CD4-positive, CD25-positive, alpha-beta regulatory T cell (primary cell): ENCODE results near the gene IGF1R. TPM values are rescaled to one million over a fixed set of nuclear protein-coding genes. Genes with fewer than 3 reads are reported as not detected.

Experiments
- ATAC-seq, 2 donors: fragments of 150-1000 bp; cut with Tn5 transposase; one replicate each; pipeline ENCODE4 v1.10.0; 2021; ENCODE audit warnings: low read depth in 2 of 2, moderate number of reproducible peaks in 2 of 2, moderate library complexity in 1 of 2
- DNase-seq, 3 donors: peaks; one replicate each; pipeline versions ENCODE4 v3.0.0 to v3.0.0-alpha.2; 2012 to 2022; ENCODE audit warnings: mixed read lengths in 1 of 3
- H3K27ac ChIP-seq: one replicate; pipeline ENCODE4 v1.7.0; 2013; ENCODE audit warnings: mild to moderate bottlenecking, low read length; ENCODE audit not compliant: insufficient read depth, poor library complexity, severe bottlenecking
- H3K27me3 ChIP-seq: one replicate; pipeline ENCODE4 v1.7.0; 2013; ENCODE audit warnings: low read length; ENCODE audit not compliant: control insufficient read depth, insufficient read depth
- H3K36me3 ChIP-seq: one replicate; pipeline ENCODE4 v1.7.0; 2013; ENCODE audit warnings: mild to moderate bottlenecking, low read length, moderate library complexity; ENCODE audit not compliant: control insufficient read depth, insufficient read depth
- H3K4me1 ChIP-seq: 2 replicates; pipeline ENCODE4 v1.7.0; 2013; ENCODE audit warnings: mild to moderate bottlenecking, low read length; ENCODE audit not compliant: insufficient read depth, control insufficient read depth, poor library complexity, severe bottlenecking
- H3K4me3 ChIP-seq: one replicate; pipeline ENCODE4 v1.7.0; 2013; ENCODE audit warnings: low read depth, mild to moderate bottlenecking, low read length, moderate library complexity
- H3K9me3 ChIP-seq, 2 experiments: 1 replicate in 1 of 2; 2 replicates in 1 of 2; pipeline ENCODE4 v1.7.0; 2013; ENCODE audit warnings: low read length in 2 of 2, mild to moderate bottlenecking in 1 of 2, moderate library complexity in 1 of 2; ENCODE audit not compliant: control insufficient read depth in 2 of 2
- H3K27ac Mint-ChIP-seq, 3 donors: one replicate each; pipeline ENCODE4 v1.8.0; 2020 to 2022; ENCODE audit warnings: mild to moderate bottlenecking in 3 of 3, mixed read lengths in 3 of 3, moderate library complexity in 2 of 3
- H3K27me3 Mint-ChIP-seq: one replicate; pipeline ENCODE4 v1.8.0; 2022; ENCODE audit warnings: mild to moderate bottlenecking, mixed read lengths
- H3K36me3 Mint-ChIP-seq: one replicate; pipeline ENCODE4 v1.8.0; 2020; ENCODE audit warnings: mixed read lengths
- H3K4me1 Mint-ChIP-seq, 4 donors: one replicate each; pipeline ENCODE4 v1.8.0; 2020 to 2022; ENCODE audit warnings: mixed read lengths in 4 of 4, mild to moderate bottlenecking in 1 of 4
- H3K4me3 Mint-ChIP-seq, 4 donors: one replicate each; pipeline ENCODE4 v1.8.0; 2020 to 2022; ENCODE audit warnings: mild to moderate bottlenecking in 4 of 4, mixed read lengths in 4 of 4, moderate library complexity in 3 of 4
- H3K9me3 Mint-ChIP-seq, 7 donors: one replicate each; pipeline ENCODE4 v1.8.0; 2020 to 2022; ENCODE audit warnings: mixed read lengths in 7 of 7, mild to moderate bottlenecking in 3 of 7, moderate library complexity in 2 of 7
- polyA plus RNA-seq, 4 donors: library from polyadenylated mRNA; unstranded; fragments of 300-500 nt; fragmentation: Illumina TruSeq; gene quantifications; one replicate each; pipeline ENCODE4 v1.2.3, GENCODE V29; 2021
- total RNA-seq: library from RNA; stranded (reverse); gene quantifications from one replicate; pipeline ENCODE4 v1.2.3, GENCODE V29; 2022

The IGF1R gene
- total and polyA plus RNA-seq, 5 donors from 2014 or later: 1.6 to 14.2 (median 3.6) TPM

- Mint-ChIP-seq H3K27me3 (no peaks in the 10 kb centered on the region), H3K9me3 (no peaks in the 10 kb centered on the region), H3K4me1 (peaks cover 0 to 79% (median 14%) of the 10 kb centered on the region in 4 donors), H3K27ac (no peak overlapping the region), H3K36me3 (peaks cover 5% of the 10 kb centered on the region), H3K4me3 (peak overlapping the region in 2 of 4 donors; percentile 39 to 64)
- DNase-seq (no peak), ATAC-seq (no peak)
- Histone ChIP-seq H3K4me3 (no peak overlapping the region), H3K9me3 (no peaks in the 10 kb centered on the region), H3K4me1 (peaks cover 3% of the 10 kb centered on the region), H3K36me3 (no peaks in the 10 kb centered on the region), H3K27me3 (no peaks in the 10 kb centered on the region), H3K27ac (no peak overlapping the region)
Observed at GRCh38 chr15:98799461-98800390, 151.4 kb downstream of the IGF1R start.

DNA sequence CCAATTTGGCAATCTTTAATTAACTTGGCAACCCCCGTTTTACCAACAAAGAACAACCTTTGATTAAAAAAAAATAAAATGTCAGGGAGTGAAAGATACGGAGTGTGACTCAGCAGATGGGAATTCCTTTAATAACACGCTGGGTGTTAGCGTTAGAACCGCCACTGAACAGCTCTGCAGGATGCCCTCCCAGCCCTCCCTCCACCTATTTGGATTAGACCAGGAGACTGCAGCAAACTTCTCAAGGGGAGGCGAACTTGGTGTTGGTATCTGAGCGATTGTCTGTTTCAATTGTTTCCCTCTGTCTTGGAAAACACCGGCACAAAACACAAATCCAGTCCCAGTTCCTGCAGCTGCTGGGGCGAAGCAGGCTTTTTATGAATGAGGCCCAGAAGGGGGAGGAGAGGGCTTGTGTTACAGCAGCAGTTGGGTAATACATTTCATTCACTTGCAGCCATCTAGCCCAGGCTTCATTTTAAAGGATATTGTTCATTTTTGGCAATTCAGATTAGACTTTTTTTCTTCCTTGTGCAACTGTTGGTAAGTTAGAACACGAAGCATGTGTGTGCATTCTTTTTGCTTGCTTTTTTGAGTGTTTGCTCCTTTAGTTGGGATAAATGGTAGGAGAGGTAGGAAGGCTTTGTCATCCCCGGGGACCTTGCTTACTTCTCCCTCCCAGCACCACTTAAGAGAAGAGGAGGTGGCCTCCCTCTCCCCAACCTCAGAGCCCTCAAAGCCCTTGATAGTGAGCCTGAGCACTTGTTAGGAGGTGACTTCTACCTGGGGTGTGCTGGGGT, 152.3 kb downstream of the IGF1R start:
- peaks cover 3% of the 10 kb centered on the region for H3K4me1 ChIP-seq
- H3K27ac ChIP-seq: no peak overlapping the region
- no peaks in the 10 kb centered on the region for H3K9me3 ChIP-seq
- H3K27me3 Mint-ChIP-seq: no peaks in the 10 kb centered on the region
- no peaks in the 10 kb centered on the region for H3K36me3 ChIP-seq
- H3K9me3 Mint-ChIP-seq: no peaks in the 10 kb centered on the region
- H3K27ac Mint-ChIP-seq: peak overlapping the region; percentile 53 to 88 (median 58)
- peaks cover 0 to 77% (median 15%) of the 10 kb centered on the region in 4 donors for H3K4me1 Mint-ChIP-seq
- no peak for ATAC-seq
- peaks cover 5% of the 10 kb centered on the region for H3K36me3 Mint-ChIP-seq
- DNase-seq: no peak
- peak overlapping the region in 3 of 4 donors; percentile 32 to 81 (median 70) for H3K4me3 Mint-ChIP-seq
- H3K27me3 ChIP-seq: no peaks in the 10 kb centered on the region
- no peak overlapping the region for H3K4me3 ChIP-seq

DNA sequence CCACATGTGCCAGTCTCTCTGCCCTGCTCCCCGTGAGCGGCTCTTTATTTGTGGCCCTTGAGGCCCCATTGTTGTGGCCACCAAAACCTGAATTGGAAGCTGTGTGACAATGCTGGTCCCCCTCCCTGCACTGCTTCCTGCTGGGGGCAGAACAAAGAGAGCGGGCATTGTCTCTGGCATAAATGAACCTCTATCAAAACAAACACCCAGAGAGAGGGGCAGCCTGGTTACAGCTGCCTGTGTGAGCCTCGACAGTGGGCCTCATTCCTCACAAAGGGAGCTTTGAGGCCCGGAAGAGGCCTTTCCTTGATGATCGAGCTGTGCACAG, 152.9 kb downstream of the IGF1R start:
- DNase-seq (no peak), ATAC-seq (peak in 1 of 2 donors; percentile 43)
- no peak overlapping the region for H3K27ac ChIP-seq
- H3K27me3 ChIP-seq: no peaks in the 10 kb centered on the region
- H3K27ac Mint-ChIP-seq: peak overlapping the region; percentile 53 to 88 (median 58)
- peaks cover 3% of the 10 kb centered on the region for H3K4me1 ChIP-seq
- no peak overlapping the region for H3K4me3 ChIP-seq
- no peaks in the 10 kb centered on the region for H3K9me3 ChIP-seq
- no peaks in the 10 kb centered on the region for H3K27me3 Mint-ChIP-seq
- H3K4me3 Mint-ChIP-seq: peak overlapping the region in 3 of 4 donors; percentile 32 to 81 (median 70)
- H3K9me3 Mint-ChIP-seq: no peaks in the 10 kb centered on the region
- H3K4me1 Mint-ChIP-seq: peaks cover 0 to 73% (median 15%) of the 10 kb centered on the region in 4 donors
- peaks cover 5% of the 10 kb centered on the region for H3K36me3 Mint-ChIP-seq
- H3K36me3 ChIP-seq: no peaks in the 10 kb centered on the region

DNA sequence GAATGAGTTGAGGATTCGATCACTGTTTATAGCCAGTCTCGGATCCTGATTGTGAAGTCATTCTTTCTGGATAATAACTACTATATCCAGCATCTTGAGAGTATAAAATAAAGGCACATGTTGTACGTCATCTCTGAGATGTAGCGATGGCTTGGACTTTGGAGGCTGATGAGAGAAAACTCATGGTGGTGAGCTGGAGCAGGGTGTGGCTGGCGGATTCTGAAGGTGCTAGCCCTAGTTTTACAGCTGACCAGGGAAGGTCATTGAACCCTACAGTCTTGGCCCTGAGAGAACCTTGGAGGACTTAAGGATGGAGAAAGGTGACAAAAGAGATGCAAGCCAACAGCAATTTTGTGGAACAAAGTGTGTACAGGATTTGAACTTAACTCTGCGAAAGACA, 153.8 kb downstream of the IGF1R start:
- no peak for ATAC-seq
- H3K27me3 ChIP-seq: no peaks in the 10 kb centered on the region
- no peaks in the 10 kb centered on the region for H3K9me3 Mint-ChIP-seq
- no peak for DNase-seq
- no peak overlapping the region for H3K27ac Mint-ChIP-seq
- no peaks in the 10 kb centered on the region for H3K27me3 Mint-ChIP-seq
- H3K4me1 Mint-ChIP-seq: peaks cover 0 to 70% (median 17%) of the 10 kb centered on the region in 4 donors
- no peak overlapping the region for H3K4me3 ChIP-seq
- no peak overlapping the region for H3K4me3 Mint-ChIP-seq
- peaks cover 5% of the 10 kb centered on the region for H3K36me3 Mint-ChIP-seq
- no peaks in the 10 kb centered on the region for H3K9me3 ChIP-seq
- H3K27ac ChIP-seq: no peak overlapping the region
- peaks cover 3% of the 10 kb centered on the region for H3K4me1 ChIP-seq
- no peaks in the 10 kb centered on the region for H3K36me3 ChIP-seq

- Mint-ChIP-seq H3K9me3 (no peaks in the 10 kb centered on the region), H3K27me3 (no peaks in the 10 kb centered on the region), H3K27ac (no peak overlapping the region), H3K4me3 (no peak overlapping the region), H3K36me3 (peaks cover 5% of the 10 kb centered on the region), H3K4me1 (peaks cover 0 to 65% (median 15%) of the 10 kb centered on the region in 4 donors)
- Histone ChIP-seq H3K27ac (no peak overlapping the region), H3K27me3 (no peaks in the 10 kb centered on the region), H3K4me1 (peaks cover 3% of the 10 kb centered on the region), H3K4me3 (no peak overlapping the region), H3K9me3 (no peaks in the 10 kb centered on the region), H3K36me3 (no peaks in the 10 kb centered on the region)
- no peak for DNase-seq
- ATAC-seq: no peak
Observed at GRCh38 chr15:98803228-98804056, 155.1 kb downstream of the IGF1R start.

DNA sequence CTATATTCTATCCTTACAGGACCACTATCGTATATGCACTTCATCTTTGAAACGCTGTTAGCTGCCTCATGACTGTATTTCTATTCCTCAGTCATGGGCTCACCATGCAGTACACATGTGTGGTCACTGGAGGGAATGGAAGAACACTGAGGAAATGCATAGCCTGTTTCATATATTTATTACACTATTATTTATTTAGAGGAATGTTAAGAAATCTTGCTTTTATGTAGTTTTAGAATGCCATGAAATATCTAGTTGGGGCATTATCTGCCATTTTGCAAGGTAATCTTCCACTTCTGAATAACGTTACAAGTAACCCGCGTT, 155.7 kb downstream of the IGF1R start:
- Histone ChIP-seq H3K4me3 (no peak overlapping the region), H3K27ac (no peak overlapping the region), H3K36me3 (no peaks in the 10 kb centered on the region), H3K27me3 (no peaks in the 10 kb centered on the region), H3K4me1 (peaks cover 3% of the 10 kb centered on the region), H3K9me3 (no peaks in the 10 kb centered on the region)
- no peak for DNase-seq
- Mint-ChIP-seq H3K36me3 (peaks cover 5% of the 10 kb centered on the region), H3K27me3 (no peaks in the 10 kb centered on the region), H3K4me1 (peaks cover 0 to 62% (median 14%) of the 10 kb centered on the region in 4 donors), H3K9me3 (no peaks in the 10 kb centered on the region), H3K27ac (no peak overlapping the region), H3K4me3 (no peak overlapping the region)
- ATAC-seq: no peak

DNA sequence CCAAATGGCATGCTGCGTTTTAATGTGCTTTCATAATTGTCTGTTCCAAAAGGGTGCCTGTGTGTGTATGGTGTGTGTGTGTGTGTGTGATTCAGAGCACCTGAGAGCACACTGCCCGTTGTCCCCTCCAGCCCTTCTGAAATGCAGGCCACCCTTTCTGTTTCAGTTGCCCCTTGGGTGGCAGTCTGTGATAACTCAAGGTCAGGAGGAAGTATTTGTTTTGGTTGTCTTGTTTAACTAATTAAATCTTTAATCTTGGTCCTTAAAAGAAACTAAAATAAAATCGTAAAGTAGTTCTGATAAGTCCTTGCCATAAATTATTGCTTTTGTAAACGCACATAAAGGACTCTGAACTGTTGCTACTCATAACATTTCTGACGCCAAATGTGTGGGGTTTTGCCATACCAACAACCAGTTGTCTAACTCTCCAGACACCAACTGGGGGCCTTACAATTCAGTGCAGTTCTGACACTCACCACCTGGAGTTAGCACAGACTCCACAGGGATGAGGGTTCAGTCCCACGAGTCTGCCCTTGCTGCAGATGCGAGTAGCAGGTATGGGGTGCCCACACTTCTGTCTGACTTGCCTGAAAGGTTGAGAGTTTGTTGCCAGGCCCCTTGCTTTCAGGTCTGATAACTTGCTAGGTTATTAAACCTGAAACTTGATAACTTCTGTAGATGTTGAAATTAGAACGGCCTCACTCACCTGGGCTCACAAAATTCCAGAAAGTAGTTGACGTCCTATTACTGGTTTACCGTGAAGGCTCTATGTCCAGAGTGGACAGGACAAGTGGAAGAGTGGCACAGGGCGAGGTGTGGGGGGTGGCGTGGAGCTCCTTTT, 157.3 kb downstream of the IGF1R start:
- Mint-ChIP-seq H3K27me3 (no peaks in the 10 kb centered on the region), H3K27ac (no peak overlapping the region), H3K9me3 (no peaks in the 10 kb centered on the region), H3K4me1 (peaks cover 0 to 52% (median 12%) of the 10 kb centered on the region in 4 donors), H3K4me3 (no peak overlapping the region), H3K36me3 (peaks cover 5% of the 10 kb centered on the region)
- Histone ChIP-seq H3K27ac (no peak overlapping the region), H3K4me1 (no peaks in the 10 kb centered on the region), H3K36me3 (no peaks in the 10 kb centered on the region), H3K4me3 (no peak overlapping the region), H3K9me3 (no peaks in the 10 kb centered on the region), H3K27me3 (no peaks in the 10 kb centered on the region)
- DNase-seq: no peak
- no peak for ATAC-seq
